GM21529 (cell line): Measurements from ENCODE around the gene TERB1.
"Not testable (repeated sequence)": the region's sequence is repeated elsewhere in the genome, so short reads cannot be mapped to it uniquely, and the experiment has no call there.

Source experiments
- ATAC-seq: cut with Tn5 transposase; IDR thresholded peaks from one replicate; pipeline ENCODE4 v1.9.1; 2021; ENCODE audit not compliant: unreplicated experiment

Gene TERB1

GRCh38 chr16:66830422-66831404 is 29.3 kb upstream of the TERB1 start, which contains the start of gene NAE1:
NAE1 (minus strand) TSS chr16:66830976; CDS start chr16:66830899, 77 bp downstream.
- peak; percentile 89 for ATAC-seq

- ATAC-seq: no peak
These were observed 22.6 kb upstream of the TERB1 start for GRCh38 chr16:66824006-66824405.

- ATAC-seq: no peak
These were observed 13.3 kb upstream of the TERB1 start for GRCh38 chr16:66814734-66815133.

- no peak for ATAC-seq
These were observed 9.7 kb upstream of the TERB1 start for GRCh38 chr16:66811043-66811442.

GRCh38 chr16:66810391-66810790 is 9.0 kb upstream of the TERB1 start:
- ATAC-seq: no peak

GRCh38 chr16:66809765-66810164 is 8.4 kb upstream of the TERB1 start:
- ATAC-seq: no peak

GRCh38 chr16:66802159-66802558 is 775 bp upstream of the TERB1 start:
- no peak for ATAC-seq

GRCh38 chr16:66800856-66801255 is 528 bp downstream of the TERB1 start:
- ATAC-seq: no peak

GRCh38 chr16:66798161-66798560 is 3.2 kb downstream of the TERB1 start:
- no peak for ATAC-seq

GRCh38 chr16:66793984-66794383 is 7.4 kb downstream of the TERB1 start:
- ATAC-seq: not testable (repeated sequence)

- ATAC-seq: no peak
These were observed 11.2 kb downstream of the TERB1 start for GRCh38 chr16:66790130-66790733.

GRCh38 chr16:66787427-66787826 is 14.0 kb downstream of the TERB1 start:
- no peak for ATAC-seq

- no peak for ATAC-seq
These were observed 14.8 kb downstream of the TERB1 start for GRCh38 chr16:66786551-66786950.

- ATAC-seq: no peak
These were observed 24.9 kb downstream of the TERB1 start for GRCh38 chr16:66776457-66776856.

GRCh38 chr16:66774981-66775380 is 26.4 kb downstream of the TERB1 start:
- ATAC-seq: no peak

GRCh38 chr16:66758086-66758485 is 43.3 kb downstream of the TERB1 start:
- no peak for ATAC-seq

- no peak for ATAC-seq
These were observed 46.6 kb downstream of the TERB1 start for GRCh38 chr16:66754819-66755218.

GRCh38 chr16:66754211-66754610 is 47.2 kb downstream of the TERB1 start:
- no peak for ATAC-seq

GRCh38 chr16:66752958-66753357 is 48.4 kb downstream of the TERB1 start:
- no peak for ATAC-seq

- no peak for ATAC-seq
These were observed 49.0 kb downstream of the TERB1 start for GRCh38 chr16:66752379-66752778.

- no peak for ATAC-seq
These were observed 49.4 kb downstream of the TERB1 start for GRCh38 chr16:66751992-66752322.

GRCh38 chr16:66751303-66751991 is 49.9 kb downstream of the TERB1 start, which contains the start of gene DYNC1LI2:
DYNC1LI2 (minus strand) TSS chr16:66751609; CDS start chr16:66751591, 18 bp downstream.
- peak; percentile 82 for ATAC-seq
